Tibial artery (tissue), 4 donors: ENCODE results near the gene YIF1A.

ENCODE experiments used
- DNase-seq, 2 donors: peaks; one replicate each; pipeline ENCODE4 v3.0.0-alpha.2; 2019
- H3K27ac ChIP-seq, 2 donors: fragments of 200-600 bp; sonication (generic) in 1 of 2; 1 replicate in 1 of 2; 2 replicates in 1 of 2; pipeline ENCODE4 v1.5.1; 2018 to 2019; ENCODE audit warnings: mild to moderate bottlenecking in 1 of 2
- H3K27me3 ChIP-seq, 2 donors: fragments of 200-600 bp; sonication (generic) in 1 of 2; one replicate each; pipeline versions ENCODE4 v1.5.1 to v1.6.0; 2016 to 2019
- H3K36me3 ChIP-seq, 3 donors: fragments of 200-600 bp; sonication (generic) in 2 of 3; one replicate each; pipeline ENCODE4 v1.5.1; 2016 to 2019; ENCODE audit warnings: mild to moderate bottlenecking in 2 of 3
- H3K4me1 ChIP-seq, 4 donors: fragments of 200-600 bp; sonication (generic) in 2 of 4; 1 replicate in 3 of 4; 2 replicates in 1 of 4; pipeline ENCODE4 v1.5.1; 2016 to 2019
- H3K4me3 ChIP-seq, 2 donors: fragments of 200-600 bp; sonication (generic) in 1 of 2; 1 replicate in 1 of 2; 2 replicates in 1 of 2; pipeline ENCODE4 v1.5.1; 2018 to 2019; ENCODE audit warnings: mild to moderate bottlenecking in 2 of 2
- H3K9me3 ChIP-seq, 3 donors: fragments of 200-600 bp; sonication (generic) in 1 of 3; one replicate each; pipeline ENCODE4 v1.5.1; 2016 to 2019
- intact Hi-C: fragments of 100-400 bp; cut with DNase I; formaldehyde crosslinking; loops from one replicate; pipeline ENCODE4 v1.15.0; 2023; ENCODE audit warnings: low total_unique reads
- TF ChIP-seq, protein P1 (sequence below), 2 experiments: fragments of 200-600 bp in 1 of 2; fragments of 450-650 bp in 1 of 2; IDR thresholded peaks; one replicate each; pipeline ENCODE4 v1.5.1; 2017 to 2019; ENCODE audit warnings: antibody characterized with exemption in 2 of 2, mild to moderate bottlenecking in 1 of 2, moderate library complexity in 1 of 2

Gene YIF1A

DNA sequence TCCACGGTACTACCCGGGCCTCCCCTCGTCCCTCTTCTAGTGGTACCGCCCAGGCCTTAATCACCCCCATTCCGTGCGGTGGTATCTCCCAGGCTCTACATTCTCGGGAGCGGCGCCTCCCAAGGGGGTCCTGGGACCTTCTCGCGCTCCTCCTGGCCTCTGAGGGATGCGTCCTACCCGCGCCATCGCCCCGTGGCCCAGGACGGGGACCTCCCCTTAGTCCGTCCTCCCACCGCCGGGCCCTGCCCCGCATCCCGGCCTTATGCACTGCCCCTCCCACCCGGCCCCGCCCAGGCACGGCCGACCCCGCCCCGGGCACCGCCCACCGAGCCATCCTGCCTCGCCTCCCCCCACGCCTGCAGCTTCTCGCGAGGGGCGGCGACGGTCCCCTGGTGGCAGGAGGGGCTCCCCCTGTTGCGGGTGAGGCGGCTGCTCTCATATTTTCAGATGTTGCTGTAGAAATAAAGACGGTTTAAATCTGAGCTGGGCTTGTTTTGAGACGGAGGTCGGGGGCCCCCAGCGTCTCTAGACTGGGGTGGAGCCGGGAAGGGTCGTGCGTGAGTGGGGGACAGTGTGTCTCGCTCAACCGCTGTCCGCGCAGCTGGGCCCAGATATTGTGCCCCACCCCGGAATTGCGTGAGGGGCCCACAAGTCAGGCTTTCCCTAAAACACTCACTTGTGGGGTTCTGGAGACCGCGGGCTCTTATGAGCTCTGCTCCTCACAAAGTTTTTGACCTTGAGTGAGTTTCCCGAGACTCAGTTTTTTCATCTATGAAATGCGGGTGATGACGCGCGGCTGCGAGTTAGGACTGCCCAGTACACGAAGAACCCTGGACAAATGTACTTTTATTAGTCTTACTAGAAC, 21.3 kb downstream of the YIF1A start:
- peak; percentile 90 to 95 for DNase-seq
- Histone ChIP-seq H3K36me3 (peaks cover 24 to 53% (median 39%) of the 10 kb centered on the region in 3 donors), H3K27ac (peak overlapping the region; percentile 92 to 95), H3K4me1 (peaks cover 0 to 33% (median 28%) of the 10 kb centered on the region in 4 donors), H3K4me3 (peak overlapping the region; percentile 72 to 89), H3K27me3 (no peaks in the 10 kb centered on the region), H3K9me3 (no peaks in the 10 kb centered on the region)
- intact Hi-C loops, result no loop called here
- TF ChIP-seq, protein P1, sequence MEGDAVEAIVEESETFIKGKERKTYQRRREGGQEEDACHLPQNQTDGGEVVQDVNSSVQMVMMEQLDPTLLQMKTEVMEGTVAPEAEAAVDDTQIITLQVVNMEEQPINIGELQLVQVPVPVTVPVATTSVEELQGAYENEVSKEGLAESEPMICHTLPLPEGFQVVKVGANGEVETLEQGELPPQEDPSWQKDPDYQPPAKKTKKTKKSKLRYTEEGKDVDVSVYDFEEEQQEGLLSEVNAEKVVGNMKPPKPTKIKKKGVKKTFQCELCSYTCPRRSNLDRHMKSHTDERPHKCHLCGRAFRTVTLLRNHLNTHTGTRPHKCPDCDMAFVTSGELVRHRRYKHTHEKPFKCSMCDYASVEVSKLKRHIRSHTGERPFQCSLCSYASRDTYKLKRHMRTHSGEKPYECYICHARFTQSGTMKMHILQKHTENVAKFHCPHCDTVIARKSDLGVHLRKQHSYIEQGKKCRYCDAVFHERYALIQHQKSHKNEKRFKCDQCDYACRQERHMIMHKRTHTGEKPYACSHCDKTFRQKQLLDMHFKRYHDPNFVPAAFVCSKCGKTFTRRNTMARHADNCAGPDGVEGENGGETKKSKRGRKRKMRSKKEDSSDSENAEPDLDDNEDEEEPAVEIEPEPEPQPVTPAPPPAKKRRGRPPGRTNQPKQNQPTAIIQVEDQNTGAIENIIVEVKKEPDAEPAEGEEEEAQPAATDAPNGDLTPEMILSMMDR (IDR thresholded peaks at IDR 0.05), result peak; percentile 21 to 40

DNA sequence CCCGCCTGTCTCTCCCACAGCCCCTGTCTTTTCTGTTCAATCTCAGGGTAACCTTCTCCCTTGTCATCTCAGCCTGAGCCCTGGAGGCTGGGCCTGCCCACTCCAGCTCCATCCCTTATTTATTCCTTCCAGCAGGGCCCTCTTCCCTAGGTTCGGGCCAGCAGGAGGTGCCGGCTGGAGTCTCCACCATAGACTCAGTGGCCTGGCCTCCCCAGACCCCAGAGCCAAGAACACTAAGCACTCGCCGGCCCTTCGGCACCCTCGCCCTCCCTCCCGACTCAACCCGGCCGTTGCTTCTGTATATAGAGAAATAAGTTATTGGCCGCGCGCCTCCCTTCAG, 21.9 kb downstream of the YIF1A start:
- H3K4me3 ChIP-seq, result peak overlapping the region; percentile 72 to 89

DNA sequence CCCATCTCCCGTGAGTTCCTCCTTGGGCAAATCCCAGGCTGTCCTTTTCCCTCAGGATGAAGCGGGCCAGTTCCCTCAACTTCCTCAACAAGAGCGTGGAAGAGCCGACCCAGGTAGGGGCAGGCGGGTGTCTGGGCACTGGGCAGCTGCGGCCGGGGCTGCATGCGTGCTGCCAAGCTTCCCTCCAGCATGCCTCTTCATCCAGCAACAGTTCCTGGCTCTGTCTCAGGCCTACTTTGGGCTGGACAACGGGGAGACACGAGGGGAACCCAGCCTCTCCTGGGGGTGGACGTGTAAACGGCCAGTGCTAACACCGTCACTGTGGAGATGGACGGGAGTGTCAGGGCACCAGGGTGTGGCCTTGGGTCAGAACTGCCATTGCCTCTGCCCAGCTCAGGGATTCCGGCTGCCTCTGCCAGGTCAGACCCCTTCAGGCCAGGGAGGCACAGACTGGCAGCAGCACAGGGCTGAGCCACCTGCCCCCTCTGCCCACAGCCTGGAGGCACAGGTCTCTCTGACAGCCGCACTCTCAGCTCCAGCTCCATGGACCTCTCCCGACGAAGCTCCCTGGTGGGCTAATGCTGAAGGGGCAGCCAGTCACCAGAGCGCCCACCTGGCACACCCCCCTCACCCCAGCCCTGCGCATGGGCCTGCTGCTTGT, 22.4 kb downstream of the YIF1A start:
- Histone ChIP-seq H3K4me1 (peaks cover 0 to 33% (median 28%) of the 10 kb centered on the region in 4 donors), H3K27me3 (no peaks in the 10 kb centered on the region), H3K36me3 (peaks cover 22 to 53% (median 38%) of the 10 kb centered on the region in 3 donors), H3K27ac (peak overlapping the region; percentile 92 to 95), H3K9me3 (no peaks in the 10 kb centered on the region), H3K4me3 (peak overlapping the region; percentile 72 to 89)
- intact Hi-C loops, result no loop called here
- TF ChIP-seq, protein P1 (IDR thresholded peaks at IDR 0.05), result no peak
- DNase-seq, result peak in 1 of 2 donors; percentile 76

More for the DNA sequence above, 21.9 kb downstream of the YIF1A start:
- Histone ChIP-seq H3K36me3 (peaks cover 24 to 53% (median 38%) of the 10 kb centered on the region in 3 donors), H3K4me1 (peaks cover 0 to 33% (median 28%) of the 10 kb centered on the region in 4 donors), H3K9me3 (no peaks in the 10 kb centered on the region), H3K27me3 (no peaks in the 10 kb centered on the region), H3K27ac (peak overlapping the region; percentile 92 to 95)
- TF ChIP-seq, protein P1 (IDR thresholded peaks at IDR 0.05), result no peak
- DNase-seq, result no peak
- intact Hi-C loops, result no loop called here

DNA sequence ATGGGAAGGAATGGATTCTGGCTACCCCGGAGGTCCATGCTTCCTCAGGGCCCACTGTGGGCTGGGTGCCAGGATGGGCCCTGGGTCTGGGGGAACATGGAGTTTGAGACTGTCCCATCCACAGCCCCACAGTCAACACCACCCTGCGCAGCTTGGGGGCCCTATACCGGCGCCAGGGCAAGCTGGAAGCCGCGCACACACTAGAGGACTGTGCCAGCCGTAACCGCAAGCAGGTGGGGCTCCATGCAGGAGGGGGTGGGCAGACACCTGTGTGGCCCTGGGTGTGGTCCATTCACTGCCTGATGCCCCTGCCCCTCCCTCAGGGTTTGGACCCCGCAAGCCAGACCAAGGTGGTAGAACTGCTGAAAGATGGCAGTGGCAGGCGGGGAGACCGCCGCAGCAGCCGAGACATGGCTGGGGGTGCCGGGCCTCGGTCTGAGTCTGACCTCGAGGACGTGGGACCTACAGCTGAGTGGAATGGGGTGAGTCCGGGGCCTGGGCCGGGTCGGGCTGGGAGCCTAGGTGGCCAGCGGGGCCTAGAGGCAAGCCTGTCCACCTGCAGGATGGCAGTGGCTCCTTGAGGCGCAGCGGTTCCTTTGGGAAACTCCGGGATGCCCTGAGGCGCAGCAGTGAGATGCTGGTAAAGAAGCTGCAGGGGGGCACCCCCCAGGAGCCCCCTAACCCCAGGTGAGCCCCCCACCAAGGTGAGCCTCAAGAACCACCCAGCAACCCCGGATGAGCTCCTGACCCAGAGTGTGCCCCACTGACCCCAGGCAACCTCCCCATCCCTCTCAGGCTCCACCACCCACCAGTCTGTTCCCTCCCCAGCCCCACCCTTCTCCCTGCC, 23.2 kb downstream of the YIF1A start:
- H3K27ac ChIP-seq, result peak overlapping the region in 1 of 2 donors; percentile 92
- DNase-seq, result no peak
- intact Hi-C loops, result no loop called here

DNA sequence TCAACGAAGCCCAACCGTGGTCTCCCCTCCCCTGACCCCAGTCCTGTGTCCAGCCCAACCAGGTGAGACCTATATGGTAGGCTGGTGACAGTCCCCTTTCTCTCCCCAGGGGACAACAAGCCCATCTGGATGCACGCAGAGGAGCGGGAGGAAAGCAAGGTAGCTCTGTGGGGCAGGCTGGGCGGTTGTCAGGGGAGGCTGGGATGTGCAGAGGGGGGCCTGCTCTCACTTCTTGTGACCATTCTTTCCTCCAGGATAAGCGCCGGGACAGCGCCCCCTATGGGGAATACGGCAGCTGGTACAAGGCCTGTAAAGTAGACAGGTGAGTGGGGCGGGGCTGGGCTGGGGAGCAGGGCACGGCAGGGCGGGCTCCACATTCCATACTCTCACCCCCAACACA, 24.0 kb downstream of the YIF1A start:
- TF ChIP-seq, protein P1 (IDR thresholded peaks at IDR 0.05), result no peak
- intact Hi-C loops, result no loop called here
- H3K36me3 ChIP-seq, result peaks cover 22 to 67% (median 42%) of the 10 kb centered on the region in 3 donors
- no peak overlapping the region for H3K4me3 ChIP-seq
- DNase-seq, result no peak
- no peaks in the 10 kb centered on the region for H3K9me3 ChIP-seq
- peaks cover 0 to 21% (median 18%) of the 10 kb centered on the region in 4 donors for H3K4me1 ChIP-seq
- H3K27ac ChIP-seq, result no peak overlapping the region
- H3K27me3 ChIP-seq, result no peaks in the 10 kb centered on the region

More for the DNA sequence above, 23.2 kb downstream of the YIF1A start:
- Histone ChIP-seq H3K36me3 (peaks cover 22 to 59% (median 42%) of the 10 kb centered on the region in 3 donors), H3K4me1 (peaks cover 0 to 29% (median 26%) of the 10 kb centered on the region in 4 donors), H3K27me3 (no peaks in the 10 kb centered on the region), H3K9me3 (no peaks in the 10 kb centered on the region), H3K4me3 (no peak overlapping the region)
- TF ChIP-seq, protein P1 (IDR thresholded peaks at IDR 0.05), result no peak
